Measurements from ENCODE around the gene OSBPL10. TPM values are rescaled to one million over a fixed set of nuclear protein-coding genes. Genes with fewer than 3 reads are reported as not detected.

The OSBPL10 gene
- total RNA-seq, 1 experiment from 2014 or later, result 2.3 TPM

DNA sequence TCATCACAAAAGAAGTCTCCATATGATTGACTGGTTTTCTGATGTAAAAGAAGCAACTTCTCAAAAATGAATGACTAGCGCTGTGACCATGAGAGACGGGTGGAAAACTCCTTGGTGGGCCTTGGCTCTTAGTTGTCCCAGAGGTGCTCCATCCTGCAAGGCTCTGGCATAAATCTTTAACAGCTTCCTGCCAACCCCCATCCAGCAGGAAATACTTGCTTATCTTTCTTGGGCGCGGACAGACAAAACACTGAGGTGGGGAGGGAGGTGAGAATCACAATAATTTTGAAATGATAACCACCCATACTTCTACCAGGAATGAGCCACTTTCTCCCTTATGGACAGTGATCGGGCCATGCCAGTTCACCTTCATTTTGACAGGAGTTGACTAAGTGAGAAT is 319.8 kb downstream of the OSBPL10 start:
- no peak overlapping the region for H3K4me3 ChIP-seq (ENCODE audit: low read depth, low read length, poor library complexity, severe bottlenecking)
- no peaks in the 10 kb centered on the region for H3K36me3 ChIP-seq (ENCODE audit: insufficient read depth, low read length, poor library complexity, severe bottlenecking)
- H3K4me1 ChIP-seq (ENCODE audit: insufficient read depth, low read length, poor library complexity, severe bottlenecking), result no peaks in the 10 kb centered on the region
- intact Hi-C loops (cut with micrococcal nuclease; ENCODE audit: unreplicated experiment), result no loop called here
- H3K9me3 ChIP-seq (ENCODE audit: low read depth, low read length, poor library complexity, severe bottlenecking), result peaks cover 4% of the 10 kb centered on the region
- ChIA-PET POLR2A (ENCODE audit: low non-redundant PET) (no interaction called here), CTCF (no interaction called here)
- no peaks in the 10 kb centered on the region for H3K27me3 ChIP-seq (replicated peaks; ENCODE audit: insufficient read depth, low read depth, low read length, poor library complexity)
- H3K27ac ChIP-seq (ENCODE audit: low read depth, low read length, poor library complexity, severe bottlenecking), result no peak overlapping the region
- TF ChIP-seq EZH2 (IDR thresholded peaks at IDR 0.05; ENCODE audit: borderline replicate concordance, low read depth, low read length, poor library complexity, severe bottlenecking), result no peak
- TF ChIP-seq, protein P1, sequence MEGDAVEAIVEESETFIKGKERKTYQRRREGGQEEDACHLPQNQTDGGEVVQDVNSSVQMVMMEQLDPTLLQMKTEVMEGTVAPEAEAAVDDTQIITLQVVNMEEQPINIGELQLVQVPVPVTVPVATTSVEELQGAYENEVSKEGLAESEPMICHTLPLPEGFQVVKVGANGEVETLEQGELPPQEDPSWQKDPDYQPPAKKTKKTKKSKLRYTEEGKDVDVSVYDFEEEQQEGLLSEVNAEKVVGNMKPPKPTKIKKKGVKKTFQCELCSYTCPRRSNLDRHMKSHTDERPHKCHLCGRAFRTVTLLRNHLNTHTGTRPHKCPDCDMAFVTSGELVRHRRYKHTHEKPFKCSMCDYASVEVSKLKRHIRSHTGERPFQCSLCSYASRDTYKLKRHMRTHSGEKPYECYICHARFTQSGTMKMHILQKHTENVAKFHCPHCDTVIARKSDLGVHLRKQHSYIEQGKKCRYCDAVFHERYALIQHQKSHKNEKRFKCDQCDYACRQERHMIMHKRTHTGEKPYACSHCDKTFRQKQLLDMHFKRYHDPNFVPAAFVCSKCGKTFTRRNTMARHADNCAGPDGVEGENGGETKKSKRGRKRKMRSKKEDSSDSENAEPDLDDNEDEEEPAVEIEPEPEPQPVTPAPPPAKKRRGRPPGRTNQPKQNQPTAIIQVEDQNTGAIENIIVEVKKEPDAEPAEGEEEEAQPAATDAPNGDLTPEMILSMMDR (conservative IDR thresholded peaks at IDR 0.05; ENCODE audit: low read depth, low read length), result no peak
- no peak for DNase-seq (ENCODE audit: low spot score)
- BruUV-seq (replicated peaks), result no TSS peak

DNA sequence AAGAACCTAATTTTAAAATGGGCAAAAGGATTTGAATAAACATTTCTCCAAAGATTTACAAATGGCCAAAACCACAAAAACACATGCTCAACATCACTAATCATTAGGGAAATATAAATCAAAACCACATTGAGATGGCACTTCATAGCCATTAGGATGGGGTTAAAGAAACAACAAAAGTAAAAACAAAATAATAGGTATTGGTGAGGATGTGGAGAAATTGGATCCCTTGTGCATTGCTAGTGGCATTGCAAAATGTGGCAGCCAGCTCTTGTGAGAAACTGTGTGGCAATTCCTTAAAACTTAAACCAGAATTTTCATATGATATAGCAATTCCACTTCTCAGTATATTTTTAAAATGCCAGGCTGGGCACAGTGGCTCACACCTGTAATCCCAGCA is 321.8 kb downstream of the OSBPL10 start:
- intact Hi-C loops (cut with micrococcal nuclease; ENCODE audit: unreplicated experiment), result no loop called here
- no TSS peak for BruUV-seq (replicated peaks)
- DNase-seq (ENCODE audit: low spot score), result no peak
- H3K27ac ChIP-seq (ENCODE audit: low read depth, low read length, poor library complexity, severe bottlenecking), result no peak overlapping the region
- no peaks in the 10 kb centered on the region for H3K4me1 ChIP-seq (ENCODE audit: insufficient read depth, low read length, poor library complexity, severe bottlenecking)
- no peaks in the 10 kb centered on the region for H3K36me3 ChIP-seq (ENCODE audit: insufficient read depth, low read length, poor library complexity, severe bottlenecking)
- no peak for TF ChIP-seq EZH2 (IDR thresholded peaks at IDR 0.05; ENCODE audit: borderline replicate concordance, low read depth, low read length, poor library complexity, severe bottlenecking)
- ChIA-PET POLR2A (ENCODE audit: low non-redundant PET) (no interaction called here), CTCF (no interaction called here)
- H3K4me3 ChIP-seq (ENCODE audit: low read depth, low read length, poor library complexity, severe bottlenecking), result no peak overlapping the region
- H3K27me3 ChIP-seq (replicated peaks; ENCODE audit: insufficient read depth, low read depth, low read length, poor library complexity), result no peaks in the 10 kb centered on the region
- H3K9me3 ChIP-seq (ENCODE audit: low read depth, low read length, poor library complexity, severe bottlenecking), result peaks cover 23% of the 10 kb centered on the region

DNA sequence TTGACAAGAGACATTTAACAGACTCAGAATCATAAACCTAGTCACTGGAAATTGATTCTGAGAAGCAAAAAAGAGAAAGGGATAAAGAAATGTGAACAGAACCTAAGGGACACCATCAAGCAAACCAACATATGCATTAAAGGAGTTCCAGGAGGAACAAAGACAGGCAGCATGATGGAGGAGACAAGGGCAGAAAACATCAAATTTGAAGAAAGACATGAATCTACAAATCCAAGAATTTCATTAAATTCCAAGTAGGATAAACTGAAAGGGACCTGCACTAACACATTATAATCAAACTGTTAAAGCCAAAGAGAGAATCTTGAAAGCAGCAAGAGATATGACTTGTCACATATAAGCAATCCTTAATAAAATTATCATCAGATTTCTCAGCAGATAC is 326.1 kb downstream of the OSBPL10 start:
- ChIA-PET CTCF (no interaction called here), POLR2A (ENCODE audit: low non-redundant PET) (no interaction called here)
- Histone ChIP-seq H3K4me3 (ENCODE audit: low read depth, low read length, poor library complexity, severe bottlenecking) (no peak overlapping the region), H3K27me3 (replicated peaks; ENCODE audit: insufficient read depth, low read depth, low read length, poor library complexity) (no peaks in the 10 kb centered on the region), H3K36me3 (ENCODE audit: insufficient read depth, low read length, poor library complexity, severe bottlenecking) (no peaks in the 10 kb centered on the region), H3K4me1 (ENCODE audit: insufficient read depth, low read length, poor library complexity, severe bottlenecking) (no peaks in the 10 kb centered on the region), H3K27ac (ENCODE audit: low read depth, low read length, poor library complexity, severe bottlenecking) (no peak overlapping the region), H3K9me3 (ENCODE audit: low read depth, low read length, poor library complexity, severe bottlenecking) (peaks cover 56% of the 10 kb centered on the region)
- BruUV-seq (replicated peaks), result no TSS peak
- intact Hi-C loops (cut with micrococcal nuclease; ENCODE audit: unreplicated experiment), result no loop called here
- TF ChIP-seq, protein P1 (conservative IDR thresholded peaks at IDR 0.05; ENCODE audit: low read depth, low read length), result no peak
- TF ChIP-seq EZH2 (IDR thresholded peaks at IDR 0.05; ENCODE audit: borderline replicate concordance, low read depth, low read length, poor library complexity, severe bottlenecking), result no peak
- no peak for DNase-seq (ENCODE audit: low spot score)

DNA sequence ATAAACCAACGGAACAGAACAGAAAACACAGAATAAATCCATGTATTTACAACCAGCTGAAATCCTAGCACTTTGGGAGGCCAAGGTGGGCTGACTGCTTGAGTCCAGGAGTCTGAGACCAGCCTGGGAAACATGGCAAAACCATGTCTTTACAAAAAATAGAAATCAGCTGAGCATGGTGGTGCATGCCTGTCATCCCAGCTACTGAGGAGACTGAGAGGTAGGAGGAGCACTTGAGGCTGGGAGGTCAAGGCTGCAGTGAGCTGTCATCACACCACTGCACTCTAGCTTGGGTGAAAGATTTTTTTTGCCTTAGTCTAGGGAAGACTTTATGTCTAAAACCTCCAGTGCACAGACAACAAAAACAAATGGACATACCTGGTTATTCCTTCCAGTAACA is 327.6 kb downstream of the OSBPL10 start:
- Histone ChIP-seq H3K4me3 (ENCODE audit: low read depth, low read length, poor library complexity, severe bottlenecking) (no peak overlapping the region), H3K36me3 (ENCODE audit: insufficient read depth, low read length, poor library complexity, severe bottlenecking) (no peaks in the 10 kb centered on the region), H3K27ac (ENCODE audit: low read depth, low read length, poor library complexity, severe bottlenecking) (no peak overlapping the region), H3K4me1 (ENCODE audit: insufficient read depth, low read length, poor library complexity, severe bottlenecking) (no peaks in the 10 kb centered on the region), H3K27me3 (replicated peaks; ENCODE audit: insufficient read depth, low read depth, low read length, poor library complexity) (no peaks in the 10 kb centered on the region), H3K9me3 (ENCODE audit: low read depth, low read length, poor library complexity, severe bottlenecking) (peaks cover 71% of the 10 kb centered on the region)
- TF ChIP-seq, protein P1 (conservative IDR thresholded peaks at IDR 0.05; ENCODE audit: low read depth, low read length), result no peak
- no peak for TF ChIP-seq EZH2 (IDR thresholded peaks at IDR 0.05; ENCODE audit: borderline replicate concordance, low read depth, low read length, poor library complexity, severe bottlenecking)
- no peak for DNase-seq (ENCODE audit: low spot score)
- BruUV-seq (replicated peaks), result no TSS peak
- intact Hi-C loops (cut with micrococcal nuclease; ENCODE audit: unreplicated experiment), result no loop called here
- CTCF ChIA-PET, result no interaction called here
- POLR2A ChIA-PET (ENCODE audit: low non-redundant PET), result interaction anchor here (0.6 kb wide), 1 partner anchor 9 kb away, joined by 3 read pairs; no protein-coding TSS in a partner anchor
